ENCODE results near the gene C1S.
"Not testable (repeated sequence)": the region's sequence is repeated elsewhere in the genome, so short reads cannot be mapped to it uniquely, and the experiment has no call there.

Gene C1S

GRCh38 chr12:7045913-7046312 lies 14.6 kb upstream of the C1S start:
- Histone ChIP-seq H3K27ac (ENCODE audit: low read depth, low read length) (no peak overlapping the region), H3K4me1 (ENCODE audit: control insufficient read depth in 1 of 2, insufficient read depth in 2 of 2, low read length in 2 of 2) (no peaks in the 10 kb centered on the region), H3K4me3 (ENCODE audit: low read depth in 1 of 2, low read length in 2 of 2) (no peak overlapping the region), H3K9ac (ENCODE audit: low read depth in 1 of 2, low read length in 2 of 2) (no peak overlapping the region), H3K27me3 (ENCODE audit: control insufficient read depth in 1 of 2, insufficient read depth in 2 of 2, low read length in 2 of 2) (no peaks in the 10 kb centered on the region), H3K9me3 (ENCODE audit: control insufficient read depth in 1 of 2, low read length in 2 of 2) (no peaks in the 10 kb centered on the region), H3K36me3 (ENCODE audit: control insufficient read depth in 1 of 2, insufficient read depth in 2 of 2, low read length in 2 of 2) (no peaks in the 10 kb centered on the region)

GRCh38 chr12:7046383-7047105 lies 14.0 kb upstream of the C1S start:
- Histone ChIP-seq H3K27ac (ENCODE audit: low read depth, low read length) (no peak overlapping the region), H3K27me3 (ENCODE audit: control insufficient read depth in 1 of 2, insufficient read depth in 2 of 2, low read length in 2 of 2) (no peaks in the 10 kb centered on the region), H3K4me1 (ENCODE audit: control insufficient read depth in 1 of 2, insufficient read depth in 2 of 2, low read length in 2 of 2) (no peaks in the 10 kb centered on the region), H3K9ac (ENCODE audit: low read depth in 1 of 2, low read length in 2 of 2) (no peak overlapping the region), H3K4me3 (ENCODE audit: low read depth in 1 of 2, low read length in 2 of 2) (no peak overlapping the region), H3K36me3 (ENCODE audit: control insufficient read depth in 1 of 2, insufficient read depth in 2 of 2, low read length in 2 of 2) (no peaks in the 10 kb centered on the region), H3K9me3 (ENCODE audit: control insufficient read depth in 1 of 2, low read length in 2 of 2) (no peaks in the 10 kb centered on the region)

GRCh38 chr12:7047306-7047705 lies 13.2 kb upstream of the C1S start:
- H3K27me3 ChIP-seq (ENCODE audit: control insufficient read depth in 1 of 2, insufficient read depth in 2 of 2, low read length in 2 of 2) = no peaks in the 10 kb centered on the region
- no peak overlapping the region for H3K4me3 ChIP-seq (ENCODE audit: low read depth in 1 of 2, low read length in 2 of 2)
- H3K27ac ChIP-seq (ENCODE audit: low read depth, low read length) = no peak overlapping the region
- H3K4me1 ChIP-seq (ENCODE audit: control insufficient read depth in 1 of 2, insufficient read depth in 2 of 2, low read length in 2 of 2) = no peaks in the 10 kb centered on the region
- no peak overlapping the region for H3K9ac ChIP-seq (ENCODE audit: low read depth in 1 of 2, low read length in 2 of 2)
- H3K9me3 ChIP-seq (ENCODE audit: control insufficient read depth in 1 of 2, low read length in 2 of 2) = no peaks in the 10 kb centered on the region
- no peaks in the 10 kb centered on the region for H3K36me3 ChIP-seq (ENCODE audit: control insufficient read depth in 1 of 2, insufficient read depth in 2 of 2, low read length in 2 of 2)

GRCh38 chr12:7049445-7049951 lies 11.0 kb upstream of the C1S start:
- H3K4me1 ChIP-seq (ENCODE audit: control insufficient read depth in 1 of 2, insufficient read depth in 2 of 2, low read length in 2 of 2); H3K27me3 ChIP-seq (ENCODE audit: control insufficient read depth in 1 of 2, insufficient read depth in 2 of 2, low read length in 2 of 2); H3K9me3 ChIP-seq (ENCODE audit: control insufficient read depth in 1 of 2, low read length in 2 of 2); H3K27ac ChIP-seq (ENCODE audit: low read depth, low read length); H3K4me3 ChIP-seq (ENCODE audit: low read depth in 1 of 2, low read length in 2 of 2); H3K9ac ChIP-seq (ENCODE audit: low read depth in 1 of 2, low read length in 2 of 2); H3K36me3 ChIP-seq (ENCODE audit: control insufficient read depth in 1 of 2, insufficient read depth in 2 of 2, low read length in 2 of 2): not testable (repeated sequence)

GRCh38 chr12:7049973-7050372 lies 10.5 kb upstream of the C1S start:
- not testable (repeated sequence) for H3K4me3 ChIP-seq (ENCODE audit: low read depth in 1 of 2, low read length in 2 of 2); H3K27ac ChIP-seq (ENCODE audit: low read depth, low read length); H3K9me3 ChIP-seq (ENCODE audit: control insufficient read depth in 1 of 2, low read length in 2 of 2); H3K4me1 ChIP-seq (ENCODE audit: control insufficient read depth in 1 of 2, insufficient read depth in 2 of 2, low read length in 2 of 2); H3K36me3 ChIP-seq (ENCODE audit: control insufficient read depth in 1 of 2, insufficient read depth in 2 of 2, low read length in 2 of 2); H3K27me3 ChIP-seq (ENCODE audit: control insufficient read depth in 1 of 2, insufficient read depth in 2 of 2, low read length in 2 of 2); H3K9ac ChIP-seq (ENCODE audit: low read depth in 1 of 2, low read length in 2 of 2)

GRCh38 chr12:7054925-7055324 lies 5.6 kb upstream of the C1S start:
- no peaks in the 10 kb centered on the region for H3K9me3 ChIP-seq (ENCODE audit: control insufficient read depth in 1 of 2, low read length in 2 of 2)
- no peaks in the 10 kb centered on the region for H3K27me3 ChIP-seq (ENCODE audit: control insufficient read depth in 1 of 2, insufficient read depth in 2 of 2, low read length in 2 of 2)
- H3K4me3 ChIP-seq (ENCODE audit: low read depth in 1 of 2, low read length in 2 of 2) = no peak overlapping the region
- H3K4me1 ChIP-seq (ENCODE audit: control insufficient read depth in 1 of 2, insufficient read depth in 2 of 2, low read length in 2 of 2) = no peaks in the 10 kb centered on the region
- H3K27ac ChIP-seq (ENCODE audit: low read depth, low read length) = no peak overlapping the region
- no peak overlapping the region for H3K9ac ChIP-seq (ENCODE audit: low read depth in 1 of 2, low read length in 2 of 2)
- no peaks in the 10 kb centered on the region for H3K36me3 ChIP-seq (ENCODE audit: control insufficient read depth in 1 of 2, insufficient read depth in 2 of 2, low read length in 2 of 2)

- H3K27me3 ChIP-seq (ENCODE audit: control insufficient read depth in 1 of 2, insufficient read depth in 2 of 2, low read length in 2 of 2); H3K4me1 ChIP-seq (ENCODE audit: control insufficient read depth in 1 of 2, insufficient read depth in 2 of 2, low read length in 2 of 2); H3K9ac ChIP-seq (ENCODE audit: low read depth in 1 of 2, low read length in 2 of 2): not testable (repeated sequence)
Observed at GRCh38 chr12:7055736-7056135, 4.8 kb upstream of the C1S start.

GRCh38 chr12:7058163-7058845 lies 2.2 kb upstream of the C1S start:
- Histone ChIP-seq H3K4me3 (ENCODE audit: low read depth in 1 of 2, low read length in 2 of 2) (no peak overlapping the region), H3K36me3 (ENCODE audit: control insufficient read depth in 1 of 2, insufficient read depth in 2 of 2, low read length in 2 of 2) (no peaks in the 10 kb centered on the region), H3K4me1 (ENCODE audit: control insufficient read depth in 1 of 2, insufficient read depth in 2 of 2, low read length in 2 of 2) (no peaks in the 10 kb centered on the region), H3K27ac (ENCODE audit: low read depth, low read length) (no peak overlapping the region), H3K27me3 (ENCODE audit: control insufficient read depth in 1 of 2, insufficient read depth in 2 of 2, low read length in 2 of 2) (no peaks in the 10 kb centered on the region), H3K9ac (ENCODE audit: low read depth in 1 of 2, low read length in 2 of 2) (no peak overlapping the region), H3K9me3 (ENCODE audit: control insufficient read depth in 1 of 2, low read length in 2 of 2) (no peaks in the 10 kb centered on the region)

More at GRCh38 chr12:7055736-7056135, 4.8 kb upstream of the C1S start:
- H3K36me3 ChIP-seq (ENCODE audit: control insufficient read depth in 1 of 2, insufficient read depth in 2 of 2, low read length in 2 of 2); H3K9me3 ChIP-seq (ENCODE audit: control insufficient read depth in 1 of 2, low read length in 2 of 2); H3K4me3 ChIP-seq (ENCODE audit: low read depth in 1 of 2, low read length in 2 of 2); H3K27ac ChIP-seq (ENCODE audit: low read depth, low read length): not testable (repeated sequence)

- Histone ChIP-seq H3K36me3 (ENCODE audit: control insufficient read depth in 1 of 2, insufficient read depth in 2 of 2, low read length in 2 of 2) (no peaks in the 10 kb centered on the region), H3K9ac (ENCODE audit: low read depth in 1 of 2, low read length in 2 of 2) (no peak overlapping the region), H3K9me3 (ENCODE audit: control insufficient read depth in 1 of 2, low read length in 2 of 2) (no peaks in the 10 kb centered on the region), H3K4me3 (ENCODE audit: low read depth in 1 of 2, low read length in 2 of 2) (no peak overlapping the region), H3K27me3 (ENCODE audit: control insufficient read depth in 1 of 2, insufficient read depth in 2 of 2, low read length in 2 of 2) (no peaks in the 10 kb centered on the region), H3K27ac (ENCODE audit: low read depth, low read length) (no peak overlapping the region), H3K4me1 (ENCODE audit: control insufficient read depth in 1 of 2, insufficient read depth in 2 of 2, low read length in 2 of 2) (no peaks in the 10 kb centered on the region)
Observed at GRCh38 chr12:7058850-7059395, 1.6 kb upstream of the C1S start.

GRCh38 chr12:7059780-7060179 lies 738 bp upstream of the C1S start:
- no peak overlapping the region for H3K9ac ChIP-seq (ENCODE audit: low read depth in 1 of 2, low read length in 2 of 2)
- no peaks in the 10 kb centered on the region for H3K36me3 ChIP-seq (ENCODE audit: control insufficient read depth in 1 of 2, insufficient read depth in 2 of 2, low read length in 2 of 2)
- no peaks in the 10 kb centered on the region for H3K4me1 ChIP-seq (ENCODE audit: control insufficient read depth in 1 of 2, insufficient read depth in 2 of 2, low read length in 2 of 2)
- H3K27ac ChIP-seq (ENCODE audit: low read depth, low read length) = no peak overlapping the region
- no peaks in the 10 kb centered on the region for H3K9me3 ChIP-seq (ENCODE audit: control insufficient read depth in 1 of 2, low read length in 2 of 2)
- H3K4me3 ChIP-seq (ENCODE audit: low read depth in 1 of 2, low read length in 2 of 2) = no peak overlapping the region
- H3K27me3 ChIP-seq (ENCODE audit: control insufficient read depth in 1 of 2, insufficient read depth in 2 of 2, low read length in 2 of 2) = no peaks in the 10 kb centered on the region
